ENCODE measurements around the gene FBRSL1.

Gene FBRSL1

DNA sequence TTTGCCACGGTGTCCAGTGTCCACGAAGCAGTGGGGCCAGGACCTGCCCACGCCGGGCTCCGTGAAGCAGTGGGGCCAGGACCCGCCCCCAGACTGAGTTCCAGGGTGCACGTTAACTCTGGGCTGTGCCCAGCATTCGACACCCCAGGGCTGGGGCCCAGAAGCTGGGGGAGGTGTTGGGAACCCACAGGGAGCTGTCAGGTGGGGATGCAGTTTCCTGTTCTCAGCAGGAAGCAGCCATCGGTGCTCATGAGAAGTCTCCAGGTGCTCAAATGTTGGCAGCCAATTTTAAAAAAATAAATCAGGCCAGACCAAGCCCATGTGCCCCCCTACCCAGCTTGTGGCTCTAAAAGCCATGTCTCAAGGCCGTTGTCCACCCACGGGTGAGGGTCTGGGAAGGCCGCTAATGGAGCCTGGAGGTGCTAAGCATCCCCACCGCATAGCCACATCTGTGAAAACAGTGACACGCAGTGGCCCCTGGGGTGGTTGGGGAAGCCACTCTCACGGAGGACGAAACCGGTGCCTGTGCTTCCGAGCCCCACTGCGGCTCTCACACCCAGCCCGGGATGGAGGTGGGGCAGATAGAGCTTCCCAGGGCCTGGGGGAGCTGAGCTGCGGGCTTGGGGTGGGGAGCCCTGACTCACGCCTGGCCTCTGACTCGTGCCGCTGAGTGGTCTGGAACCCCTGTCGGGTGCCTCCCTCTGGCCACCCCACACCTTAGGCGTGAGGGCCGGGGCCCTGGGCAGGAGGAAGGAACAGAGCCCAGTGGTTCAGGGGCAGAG lies 53.5 kb downstream of the FBRSL1 start:
- no peak overlapping the region for H3K4me3 ChIP-seq (ENCODE audit: low read depth, low read length)
- TF ChIP-seq, protein P1, sequence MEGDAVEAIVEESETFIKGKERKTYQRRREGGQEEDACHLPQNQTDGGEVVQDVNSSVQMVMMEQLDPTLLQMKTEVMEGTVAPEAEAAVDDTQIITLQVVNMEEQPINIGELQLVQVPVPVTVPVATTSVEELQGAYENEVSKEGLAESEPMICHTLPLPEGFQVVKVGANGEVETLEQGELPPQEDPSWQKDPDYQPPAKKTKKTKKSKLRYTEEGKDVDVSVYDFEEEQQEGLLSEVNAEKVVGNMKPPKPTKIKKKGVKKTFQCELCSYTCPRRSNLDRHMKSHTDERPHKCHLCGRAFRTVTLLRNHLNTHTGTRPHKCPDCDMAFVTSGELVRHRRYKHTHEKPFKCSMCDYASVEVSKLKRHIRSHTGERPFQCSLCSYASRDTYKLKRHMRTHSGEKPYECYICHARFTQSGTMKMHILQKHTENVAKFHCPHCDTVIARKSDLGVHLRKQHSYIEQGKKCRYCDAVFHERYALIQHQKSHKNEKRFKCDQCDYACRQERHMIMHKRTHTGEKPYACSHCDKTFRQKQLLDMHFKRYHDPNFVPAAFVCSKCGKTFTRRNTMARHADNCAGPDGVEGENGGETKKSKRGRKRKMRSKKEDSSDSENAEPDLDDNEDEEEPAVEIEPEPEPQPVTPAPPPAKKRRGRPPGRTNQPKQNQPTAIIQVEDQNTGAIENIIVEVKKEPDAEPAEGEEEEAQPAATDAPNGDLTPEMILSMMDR (conservative IDR thresholded peaks at IDR 0.05; ENCODE audit: low read depth, low read length) = no peak
- DNase-seq (ENCODE audit: low read depth) = no peak

DNA sequence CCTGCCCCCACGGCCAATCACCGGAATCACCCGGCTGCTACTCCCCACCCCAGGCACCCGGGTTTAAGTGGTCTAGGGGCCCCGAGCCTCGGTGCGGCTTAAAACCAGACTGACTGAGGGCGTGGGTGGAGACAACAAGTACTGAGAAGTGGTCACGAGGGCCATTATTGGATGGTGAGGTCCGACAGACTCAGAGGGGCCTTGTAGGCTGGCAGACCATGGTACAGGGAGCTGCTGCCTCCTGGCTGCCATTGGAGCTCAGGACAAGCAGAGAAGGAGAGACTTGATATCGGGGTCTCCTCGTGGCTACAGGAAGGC lies 54.1 kb downstream of the FBRSL1 start:
- no peak for DNase-seq (ENCODE audit: low read depth)
- H3K4me3 ChIP-seq (ENCODE audit: low read depth, low read length) = no peak overlapping the region
- TF ChIP-seq, protein P1 (conservative IDR thresholded peaks at IDR 0.05; ENCODE audit: low read depth, low read length) = peak; percentile 24

DNA sequence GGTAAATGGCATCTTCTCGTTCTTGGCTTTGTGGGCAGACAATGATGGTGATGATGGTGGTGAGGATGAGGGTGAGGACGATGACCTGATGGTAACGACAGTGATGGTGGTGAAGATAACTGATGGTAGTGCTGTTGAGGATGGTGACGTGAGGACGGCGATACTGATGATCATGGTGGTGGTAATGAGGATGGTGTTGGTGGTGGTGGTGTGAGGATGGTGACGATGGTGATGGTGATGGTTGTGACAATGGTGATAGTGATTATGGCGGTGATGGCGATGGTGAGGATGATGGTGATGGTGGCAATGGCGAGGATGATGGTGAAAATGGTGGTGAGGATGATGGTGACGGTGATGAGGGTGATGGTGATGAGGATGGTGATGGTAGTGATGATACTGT lies 54.5 kb downstream of the FBRSL1 start:
- no peak for DNase-seq (ENCODE audit: low read depth)
- H3K4me3 ChIP-seq (ENCODE audit: low read depth, low read length) = no peak overlapping the region
- TF ChIP-seq, protein P1 (conservative IDR thresholded peaks at IDR 0.05; ENCODE audit: low read depth, low read length) = no peak

DNA sequence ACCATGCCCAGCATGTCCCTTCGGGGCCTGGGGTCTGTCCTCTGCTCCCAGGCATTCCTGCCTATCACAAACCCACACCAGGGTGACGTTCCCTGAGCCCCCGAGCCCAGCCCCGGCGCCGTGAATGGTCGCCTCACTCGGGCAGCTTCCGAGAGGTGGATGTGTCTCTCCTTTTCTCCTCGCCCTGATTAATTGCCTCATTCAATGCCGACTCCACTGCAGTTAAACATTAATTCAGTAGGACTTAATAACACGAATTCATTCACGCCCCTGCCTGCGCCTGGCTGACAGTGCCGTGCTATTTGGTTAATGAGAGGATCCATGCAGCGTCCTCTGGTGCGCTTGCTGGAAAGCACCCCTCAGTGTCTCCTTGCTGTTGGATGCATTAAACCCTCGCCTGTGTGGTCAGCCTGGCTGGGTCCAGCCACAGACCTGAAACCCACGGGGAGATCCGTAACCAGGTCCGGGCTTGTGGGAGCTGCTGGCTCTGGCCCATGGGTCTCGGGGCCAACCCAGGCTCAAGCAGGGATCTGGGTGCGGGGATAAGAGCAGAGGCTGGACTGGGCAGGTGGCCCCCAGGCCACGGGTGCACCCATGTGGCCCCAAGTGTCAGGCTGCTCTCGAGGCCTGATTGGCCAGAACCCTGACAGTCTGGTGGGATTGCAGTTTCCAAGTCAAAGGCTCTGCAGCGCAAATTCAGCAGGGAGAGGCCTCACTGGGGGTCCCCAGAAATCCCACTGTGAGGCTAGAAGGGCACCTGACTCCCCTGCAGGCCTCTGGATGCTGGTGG lies 55.4 kb downstream of the FBRSL1 start:
- TF ChIP-seq, protein P1 (conservative IDR thresholded peaks at IDR 0.05; ENCODE audit: low read depth, low read length) = no peak
- DNase-seq (ENCODE audit: low read depth) = no peak
- H3K4me3 ChIP-seq (ENCODE audit: low read depth, low read length) = no peak overlapping the region

DNA sequence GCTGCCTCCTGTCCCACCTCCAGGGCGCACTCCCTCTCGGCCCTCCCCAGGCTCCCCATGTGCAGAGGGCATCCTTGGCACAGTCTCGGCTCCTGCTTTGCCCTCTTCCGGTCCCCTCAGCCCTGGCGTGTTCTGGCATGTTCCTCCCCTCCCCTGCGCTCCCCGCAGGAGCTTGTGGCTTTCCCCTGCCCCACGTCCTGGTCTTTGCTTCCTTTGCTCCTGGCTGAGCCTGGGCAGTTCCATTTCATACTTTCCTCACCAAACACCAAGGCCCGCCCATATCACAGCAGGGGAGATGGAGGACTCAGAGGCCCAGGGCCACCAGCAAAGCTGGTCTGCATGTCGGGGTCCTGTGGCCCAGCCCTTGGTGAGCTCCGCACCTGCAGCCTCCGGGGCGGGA lies 56.0 kb downstream of the FBRSL1 start:
- TF ChIP-seq, protein P1 (conservative IDR thresholded peaks at IDR 0.05; ENCODE audit: low read depth, low read length) = no peak
- no peak overlapping the region for H3K4me3 ChIP-seq (ENCODE audit: low read depth, low read length)
- peak; percentile 40 for DNase-seq (ENCODE audit: low read depth)

DNA sequence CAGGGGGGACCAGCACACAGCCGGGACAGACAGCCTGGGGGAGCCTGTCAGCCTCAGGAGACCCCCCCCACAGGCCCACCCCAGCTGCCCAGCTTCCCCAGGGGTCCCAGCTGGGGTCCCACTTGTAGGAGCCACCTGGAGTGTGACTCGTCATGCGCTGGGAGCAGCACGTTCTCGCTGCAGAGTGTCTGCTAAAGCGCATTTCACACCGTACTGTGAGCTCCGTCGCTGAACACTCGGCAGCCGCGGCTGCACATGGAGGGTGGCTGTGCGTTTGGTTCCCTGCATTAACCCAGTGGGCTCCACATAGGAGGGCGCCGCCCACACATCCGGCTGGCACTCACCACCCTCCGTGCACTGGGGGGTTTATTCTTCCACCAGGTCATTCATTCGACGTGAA lies 56.7 kb downstream of the FBRSL1 start:
- TF ChIP-seq, protein P1 (conservative IDR thresholded peaks at IDR 0.05; ENCODE audit: low read depth, low read length) = no peak
- no peak for DNase-seq (ENCODE audit: low read depth)
- no peak overlapping the region for H3K4me3 ChIP-seq (ENCODE audit: low read depth, low read length)

Measured in choroid plexus epithelial cell (primary cell).